GM18520 (cell line): ENCODE data around the gene TMCC3.

Experiments
- ATAC-seq: cut with Tn5 transposase; IDR thresholded peaks from one replicate; pipeline ENCODE4 v1.9.1; 2021; ENCODE audit not compliant: unreplicated experiment

Gene TMCC3

DNA sequence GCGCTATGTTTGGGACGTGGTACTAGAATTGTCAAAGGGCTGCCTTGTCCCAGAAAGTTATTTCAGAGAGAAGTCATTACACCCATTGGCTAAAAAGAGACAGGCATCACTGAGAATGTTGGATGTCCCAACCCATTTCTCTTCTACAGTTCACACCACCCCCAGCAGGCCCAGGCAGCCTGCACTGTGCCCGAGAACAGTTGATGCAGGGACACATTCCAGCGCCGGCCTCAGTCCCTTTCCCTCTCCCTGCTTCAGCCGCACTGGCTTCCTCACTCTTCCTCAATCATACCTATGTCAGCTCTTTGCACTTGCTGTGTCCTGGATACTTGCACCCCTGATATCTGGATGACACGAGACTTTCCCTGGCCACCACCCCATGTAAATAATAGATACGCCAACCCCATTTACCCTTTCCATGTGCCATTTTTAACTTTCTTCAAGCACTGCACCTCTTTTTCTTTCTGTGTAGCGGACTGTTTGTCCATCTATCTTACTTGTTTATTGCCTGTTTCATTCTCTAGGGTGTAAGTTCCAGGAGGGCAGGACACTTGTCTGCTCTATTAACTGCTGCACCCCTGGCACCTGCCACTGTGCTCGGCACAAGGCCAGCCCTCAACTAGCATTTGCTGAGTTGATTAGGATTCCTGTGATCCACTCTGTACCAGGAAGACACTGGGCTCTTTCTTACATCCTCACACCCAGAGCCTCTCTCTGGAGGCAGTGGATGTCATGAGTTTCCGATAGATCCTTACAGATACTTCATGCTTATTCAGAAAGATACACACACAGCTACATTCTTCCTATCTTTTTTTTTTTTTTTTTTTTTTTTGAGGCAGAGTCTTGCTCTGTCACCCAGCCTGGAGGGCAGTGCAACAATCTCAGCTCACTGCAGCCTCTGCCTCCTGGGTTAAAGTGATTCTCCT, 114.1 kb downstream of the TMCC3 start:
- ATAC-seq = no peak

DNA sequence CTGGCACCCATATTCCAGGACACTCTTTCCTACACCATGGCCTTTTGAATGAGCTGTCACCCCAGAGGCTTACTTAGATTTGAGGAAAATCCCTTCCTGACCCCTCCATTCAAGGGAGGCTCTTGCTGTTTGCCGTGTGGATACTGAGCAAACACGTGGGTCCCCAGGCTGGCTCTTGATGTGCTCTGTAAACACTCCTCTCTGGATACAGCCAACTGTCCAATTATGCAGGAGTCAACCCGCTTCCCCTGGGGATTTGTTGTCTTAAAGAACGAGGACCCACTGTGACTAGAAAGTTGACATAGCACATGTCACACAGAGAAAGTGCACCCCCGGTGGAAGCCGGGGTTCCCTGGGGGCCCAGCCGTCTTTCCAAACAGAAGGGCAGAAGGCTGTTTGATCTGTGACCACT, 114.8 kb downstream of the TMCC3 start:
- ATAC-seq = no peak

DNA sequence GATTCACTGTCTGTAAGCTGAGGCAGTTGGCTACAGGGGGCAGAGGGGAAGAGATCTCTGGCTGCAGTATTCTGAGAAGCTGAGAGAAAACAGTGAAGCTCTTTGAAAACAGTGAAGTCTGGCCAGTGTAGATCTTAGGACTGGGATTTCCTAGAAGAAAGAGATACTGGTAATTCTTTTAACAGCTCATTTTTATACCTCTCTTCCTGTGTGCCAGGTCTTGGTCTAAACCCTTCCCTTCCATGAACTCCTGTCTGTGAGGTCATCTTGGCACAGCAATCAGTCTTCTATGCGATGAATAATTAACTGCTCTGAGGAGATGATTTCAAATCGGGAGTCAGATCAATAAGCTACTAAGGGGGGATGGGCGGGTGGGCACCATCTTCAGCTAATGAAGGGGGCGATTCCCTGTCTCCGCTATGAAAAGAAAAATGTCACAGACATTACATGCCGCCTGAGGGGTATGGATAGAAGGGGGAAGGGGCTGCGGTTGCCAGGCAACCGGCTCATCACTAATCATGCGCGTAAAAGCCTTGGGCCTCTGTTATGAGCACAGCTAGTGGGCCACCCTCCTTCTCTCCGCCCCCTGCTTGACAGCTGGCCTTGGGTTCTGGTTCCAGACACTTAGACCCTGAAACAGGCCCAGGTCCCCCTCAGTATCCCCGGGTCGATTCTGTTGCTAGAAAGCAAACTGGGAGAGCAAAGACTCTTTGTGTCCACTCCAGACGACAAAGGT, 115.4 kb downstream of the TMCC3 start:
- no peak for ATAC-seq

DNA sequence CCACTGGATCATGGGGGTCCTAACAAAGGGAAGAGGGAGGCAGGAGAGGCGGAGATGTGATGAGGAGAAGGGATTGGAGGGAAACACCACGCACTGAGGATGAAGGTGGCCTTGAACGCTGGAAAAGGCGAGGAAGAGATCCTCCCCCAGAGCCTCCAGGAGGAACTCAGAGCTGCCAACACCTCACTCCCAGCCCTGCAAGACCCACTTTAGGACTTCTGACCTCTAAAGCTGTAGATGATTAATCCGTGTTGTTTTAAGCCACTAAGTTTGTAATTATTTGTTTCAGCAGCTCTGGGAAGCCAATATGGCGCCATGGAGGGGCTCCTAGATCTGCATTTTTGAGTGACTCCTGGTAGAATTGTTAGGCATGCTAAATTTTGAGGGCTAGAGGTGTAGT, 116.1 kb downstream of the TMCC3 start:
- ATAC-seq = no peak

DNA sequence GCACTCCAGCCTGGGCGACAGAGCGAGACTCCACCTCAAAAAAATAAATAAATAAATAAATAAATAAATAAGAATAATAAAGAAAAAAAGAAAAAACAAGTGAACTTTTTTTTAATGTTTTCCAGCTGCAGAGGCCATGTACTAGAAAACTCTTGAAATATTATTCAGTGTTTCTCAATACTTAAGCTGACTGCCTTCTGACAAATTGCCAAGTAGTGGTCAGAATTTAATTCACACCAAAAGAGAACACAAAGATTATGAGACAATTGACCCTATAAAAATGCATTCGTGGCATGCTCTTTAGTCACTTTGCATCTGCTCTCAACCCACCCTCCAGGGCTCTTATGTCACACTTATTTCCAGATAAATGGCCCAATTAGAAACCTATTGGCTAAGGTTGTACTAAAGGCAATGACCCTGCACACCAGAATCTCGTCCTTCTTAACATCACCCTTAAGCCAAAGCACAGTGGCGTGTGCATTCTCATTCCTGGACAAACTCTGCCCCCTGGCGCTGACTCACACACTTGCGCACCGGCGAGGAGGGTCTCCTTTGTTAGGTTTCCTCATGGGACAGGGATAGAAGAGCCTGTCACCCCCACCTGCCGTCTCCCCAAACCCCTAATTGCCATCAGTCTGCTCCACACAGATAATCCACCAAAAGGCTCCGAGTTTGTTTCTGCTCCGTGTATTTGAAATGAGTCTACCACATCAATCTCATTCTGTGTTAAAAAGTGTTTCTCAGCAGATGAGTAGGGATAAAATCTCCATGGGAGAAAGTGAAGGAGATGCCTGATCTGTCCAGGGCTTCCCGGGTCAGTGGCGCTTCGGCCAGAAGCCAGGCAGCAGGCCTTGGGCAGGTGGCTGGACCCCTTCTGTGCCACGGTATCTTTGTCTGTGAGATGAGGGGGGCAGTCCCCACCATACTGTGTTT, 117.6 kb downstream of the TMCC3 start:
- no peak for ATAC-seq

DNA sequence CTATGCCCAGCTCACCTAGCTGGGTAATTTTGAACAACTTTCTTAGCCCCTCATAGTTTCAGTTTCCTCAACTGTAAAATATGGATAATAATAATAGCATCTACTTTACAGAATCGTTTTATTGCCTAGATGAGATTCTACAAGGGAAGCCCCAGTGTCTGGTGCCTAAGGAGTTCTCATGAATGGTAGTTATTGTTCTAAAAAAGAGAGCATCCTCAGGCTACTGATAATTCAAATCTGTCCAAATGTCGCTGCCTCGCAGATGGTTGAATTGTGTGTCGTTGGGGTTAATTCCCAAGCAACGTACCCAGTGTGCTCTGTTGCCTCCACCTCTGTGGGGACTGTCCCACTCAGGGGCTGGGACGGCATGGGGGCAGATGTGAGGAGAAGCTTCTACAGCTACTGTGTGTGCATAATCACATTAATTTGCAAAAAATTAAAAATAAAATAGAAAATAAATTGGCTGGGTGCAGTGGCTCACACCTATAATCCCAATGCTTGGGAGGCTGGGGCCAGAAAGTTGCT, 119.1 kb downstream of the TMCC3 start:
- ATAC-seq = no peak

DNA sequence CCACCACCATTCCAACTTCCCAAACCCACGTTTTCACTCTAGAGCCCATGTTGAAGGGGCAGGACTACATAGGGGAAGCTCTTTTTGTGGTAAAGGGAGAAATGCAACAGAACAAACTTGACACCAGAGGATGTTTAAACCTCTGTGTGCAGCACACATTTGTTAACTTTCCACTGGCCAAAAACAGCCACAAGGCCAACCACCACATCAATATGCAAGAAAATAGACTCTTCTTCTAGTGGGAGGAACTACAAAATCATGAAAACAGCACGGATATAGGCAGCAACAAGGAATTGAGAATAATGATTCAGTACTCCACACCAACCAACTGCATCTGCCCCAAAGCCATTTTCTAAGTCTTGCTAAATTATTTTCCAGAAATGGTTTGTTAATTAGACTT, 124.4 kb downstream of the TMCC3 start:
- ATAC-seq = no peak
